Ishikawa (cell line): Measurements from ENCODE around the gene NAGS.

Experiments used
- EGR1 ChIP-seq: IDR thresholded peaks from 2 replicates; pipeline ENCODE4 v1.6.1; 2012
- TAF1 ChIP-seq: IDR thresholded peaks from 2 replicates; pipeline ENCODE4 v1.6.1; 2012; ENCODE audit warnings: low read depth, mild to moderate bottlenecking
- TF ChIP-seq, protein P1 (sequence below): IDR thresholded peaks from 2 replicates; pipeline ENCODE4 v1.6.1; 2012

DNA sequence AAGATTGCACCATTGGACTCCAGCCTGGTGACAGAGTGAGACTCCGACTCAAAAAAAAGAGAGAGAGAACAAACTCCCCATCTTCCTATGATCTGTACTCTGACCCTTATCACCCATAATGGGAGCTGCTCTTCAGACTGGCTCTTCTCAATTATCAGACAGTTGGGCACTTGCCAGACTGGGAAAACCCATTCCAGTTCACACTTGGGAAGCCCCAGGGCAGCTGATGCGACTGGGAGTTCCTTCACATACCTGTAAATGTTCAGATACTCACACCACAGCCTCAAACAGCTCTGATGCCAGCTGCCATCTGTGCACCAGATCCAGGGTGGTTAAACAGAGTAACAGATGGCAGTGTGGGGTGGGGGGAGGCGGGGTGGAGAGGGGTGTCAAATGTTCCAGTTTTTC is 34.2 kb downstream of the NAGS start:
- TF ChIP-seq TAF1 = no peak
- no peak for TF ChIP-seq EGR1
- TF ChIP-seq, protein P1, sequence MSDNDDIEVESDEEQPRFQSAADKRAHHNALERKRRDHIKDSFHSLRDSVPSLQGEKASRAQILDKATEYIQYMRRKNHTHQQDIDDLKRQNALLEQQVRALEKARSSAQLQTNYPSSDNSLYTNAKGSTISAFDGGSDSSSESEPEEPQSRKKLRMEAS = no peak
